Left renal pelvis (tissue), 4 donors: Measurements from ENCODE around the gene NFKB2. TPM values are rescaled to one million over a fixed set of nuclear protein-coding genes. Genes with fewer than 3 reads are reported as not detected.

Experiments
- DNase-seq, 4 donors: peaks; one replicate each; pipeline ENCODE4 v3.0.0-alpha.2; 2013; ENCODE audit warnings: low read depth in 4 of 4, low spot score in 3 of 4
- polyA plus RNA-seq, 4 donors: library from polyadenylated mRNA; unstranded; fragments of 120-200 nt; gene quantifications; one replicate each; pipeline ENCODE4 v1.2.1, GENCODE V29; 2013; ENCODE audit not compliant: insufficient read length in 4 of 4

Gene NFKB2
- polyA plus RNA-seq, 4 donors = 16.9 to 25.9 (median 21.3) TPM

DNA sequence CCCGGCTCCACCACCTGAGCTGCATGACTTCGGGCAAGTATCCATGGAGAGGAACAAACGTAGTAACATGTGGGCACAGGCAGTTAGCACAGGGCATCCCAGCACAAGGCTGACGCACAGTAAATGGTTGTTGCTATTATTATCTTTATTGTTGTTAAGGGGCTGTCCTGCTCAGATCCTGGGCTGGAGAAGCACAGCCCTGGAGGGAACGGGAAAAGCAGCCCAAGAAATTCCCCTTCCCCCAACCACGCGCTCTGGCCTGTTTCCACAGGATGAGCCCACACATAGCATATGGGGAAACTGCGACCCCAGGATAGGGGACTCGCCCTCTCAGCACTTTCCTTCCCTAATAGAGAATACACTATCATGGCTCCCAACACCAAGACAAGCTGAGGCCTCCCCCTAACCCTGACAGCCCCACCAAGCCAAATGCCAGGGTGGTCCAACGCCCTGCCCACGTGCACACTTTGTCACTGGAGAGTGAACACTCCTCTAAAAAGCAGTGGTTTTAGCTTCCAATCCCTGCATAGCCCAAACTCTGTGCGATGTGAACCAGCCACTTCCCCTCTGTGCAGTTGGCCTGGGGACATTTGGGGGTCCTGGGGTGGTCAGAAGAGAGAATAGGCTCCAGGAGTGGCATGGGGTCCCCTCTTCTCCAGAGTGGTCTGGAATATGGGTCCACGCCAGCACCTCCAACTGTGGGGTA is 12.1 kb downstream of the NFKB2 start:
- no peak for DNase-seq

DNA sequence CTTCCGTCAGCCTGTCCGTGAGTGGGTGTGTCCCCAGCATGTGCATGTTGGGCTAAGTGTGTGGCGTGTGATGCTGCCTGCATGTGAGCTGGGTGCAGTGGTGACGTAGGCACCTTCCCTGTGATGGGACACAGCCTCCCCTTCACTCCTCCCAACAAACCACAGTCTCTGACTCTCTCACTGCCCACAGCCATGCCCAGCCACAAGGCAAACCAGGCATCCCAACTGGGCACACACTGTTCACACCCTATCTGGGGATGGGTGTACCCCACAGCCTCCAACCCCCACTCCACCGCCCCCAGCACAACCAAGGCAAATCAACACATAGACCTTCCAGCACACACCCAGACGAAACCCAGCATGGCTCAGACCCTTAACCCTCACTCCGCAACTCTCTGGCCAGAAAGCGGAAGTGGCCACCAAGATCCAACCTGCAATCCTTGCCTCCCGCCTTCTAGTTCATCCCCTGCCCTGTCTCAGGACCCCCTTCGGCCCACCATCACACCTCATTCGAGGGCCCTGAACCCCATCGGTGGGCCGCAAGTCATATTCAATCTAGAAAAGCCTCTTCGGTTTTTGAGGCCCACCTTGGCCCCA is 12.7 kb downstream of the NFKB2 start:
- no peak for DNase-seq

DNA sequence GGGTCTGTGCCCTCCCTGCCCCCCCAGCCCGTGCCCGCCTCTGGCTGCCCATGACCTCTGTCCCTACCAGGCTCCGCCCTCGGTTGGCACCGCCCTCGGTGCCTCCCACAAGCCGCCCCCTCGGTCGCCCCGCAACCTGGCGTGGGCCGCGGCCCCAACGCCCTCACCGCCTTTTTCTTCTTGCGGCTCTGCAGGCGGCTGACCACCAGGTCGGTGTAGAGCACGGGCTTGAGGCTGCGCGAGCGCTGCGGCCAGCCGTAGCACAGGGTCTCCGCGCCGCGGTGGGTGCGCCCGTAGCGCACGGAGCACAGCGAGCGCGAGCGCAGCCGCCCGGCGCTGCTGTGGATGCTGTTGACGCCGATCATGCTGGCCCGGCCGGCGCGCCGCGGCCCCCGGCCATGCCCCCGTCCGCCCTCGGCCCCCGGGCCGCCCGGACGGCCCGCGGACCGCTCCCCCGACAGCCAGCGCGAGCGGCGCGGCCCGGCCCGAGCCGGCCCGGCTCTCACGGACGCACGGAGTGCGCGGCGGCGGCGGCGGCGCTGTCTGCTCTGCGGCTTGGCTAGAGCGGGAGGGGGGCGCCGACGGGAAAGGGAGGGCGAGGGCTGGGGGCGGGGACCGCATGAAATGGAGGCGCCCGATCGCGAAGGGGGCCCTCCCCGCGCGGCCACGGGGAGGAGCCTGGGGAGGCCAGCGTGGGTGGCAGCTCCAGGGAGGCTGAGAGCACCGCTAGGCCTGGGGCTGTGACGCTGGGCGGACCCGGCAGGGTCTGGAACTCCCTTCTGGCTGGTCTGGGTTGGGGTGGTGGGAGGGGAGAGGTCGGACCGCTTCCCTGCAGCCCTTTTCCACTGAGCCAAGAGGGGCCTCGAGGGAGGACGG is 13.5 kb downstream of the NFKB2 start:
- DNase-seq = no peak

DNA sequence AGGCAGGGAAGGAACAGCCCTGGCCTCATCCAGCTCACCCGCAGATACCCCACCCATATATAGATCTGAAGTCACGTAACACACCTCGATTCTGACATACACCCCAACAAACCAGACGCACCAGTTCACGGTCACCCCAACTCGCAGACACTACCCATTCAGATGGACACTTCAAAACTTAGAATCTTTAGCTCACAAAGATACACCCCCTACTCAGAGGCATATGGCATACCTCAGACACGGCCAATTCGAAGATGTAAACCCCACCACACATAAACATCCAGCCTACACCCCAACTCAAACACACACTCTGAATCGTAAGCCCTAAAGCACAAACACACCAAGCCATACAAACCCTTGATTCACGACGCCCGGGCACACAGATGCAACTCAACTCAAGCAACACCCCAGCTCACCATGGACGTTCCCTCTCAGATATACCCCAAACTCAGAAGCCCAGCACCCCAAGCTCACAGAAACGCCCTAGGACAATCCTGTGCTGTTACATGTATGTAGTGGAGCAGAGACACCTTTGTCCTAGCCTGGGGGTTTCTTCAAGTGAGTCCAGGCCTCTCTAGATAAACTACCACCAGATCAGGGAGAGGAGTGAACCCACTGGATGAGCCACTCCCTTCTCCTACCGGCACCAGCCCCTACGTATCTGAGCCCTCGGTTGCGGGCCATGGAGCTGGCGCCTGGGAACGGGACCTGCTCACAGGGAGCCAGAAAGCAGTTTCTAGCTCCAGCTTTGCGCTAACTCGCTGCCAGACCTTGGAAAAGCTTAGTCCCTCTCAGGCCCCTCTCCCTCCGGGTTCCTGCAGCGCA is 14.3 kb downstream of the NFKB2 start:
- DNase-seq = no peak

DNA sequence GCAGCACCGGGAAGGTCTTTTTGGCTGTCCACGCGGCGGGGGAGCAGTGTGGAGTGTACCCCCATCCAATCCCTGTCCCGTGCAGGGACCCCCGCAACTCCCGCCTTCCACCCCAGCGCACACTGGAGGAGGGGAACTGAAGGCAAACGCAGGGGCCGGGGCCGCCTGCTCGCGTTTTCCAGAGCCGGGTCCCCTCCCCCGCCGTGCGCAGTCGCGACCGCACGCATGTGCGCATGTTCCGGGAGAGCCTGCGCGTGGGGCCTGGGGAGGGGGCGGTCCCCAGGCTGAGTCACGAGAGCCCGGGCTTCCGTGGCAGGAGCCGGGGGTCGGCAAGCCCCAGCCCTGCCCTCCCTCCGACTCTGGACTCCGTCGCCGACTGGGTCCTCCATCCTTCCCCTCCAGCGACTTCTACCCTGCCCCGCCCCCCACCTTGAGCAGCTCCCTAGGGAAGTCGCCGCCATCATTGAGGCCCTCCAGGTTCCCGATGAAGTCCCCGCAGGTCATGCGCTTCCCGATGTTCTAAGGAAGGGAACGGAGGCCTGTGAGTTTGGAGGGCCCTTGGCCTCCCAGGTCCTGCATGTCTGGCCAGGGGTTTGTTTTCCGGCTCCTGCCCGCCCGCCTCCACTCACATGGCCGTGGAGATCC is 15.0 kb downstream of the NFKB2 start:
- DNase-seq = no peak

DNA sequence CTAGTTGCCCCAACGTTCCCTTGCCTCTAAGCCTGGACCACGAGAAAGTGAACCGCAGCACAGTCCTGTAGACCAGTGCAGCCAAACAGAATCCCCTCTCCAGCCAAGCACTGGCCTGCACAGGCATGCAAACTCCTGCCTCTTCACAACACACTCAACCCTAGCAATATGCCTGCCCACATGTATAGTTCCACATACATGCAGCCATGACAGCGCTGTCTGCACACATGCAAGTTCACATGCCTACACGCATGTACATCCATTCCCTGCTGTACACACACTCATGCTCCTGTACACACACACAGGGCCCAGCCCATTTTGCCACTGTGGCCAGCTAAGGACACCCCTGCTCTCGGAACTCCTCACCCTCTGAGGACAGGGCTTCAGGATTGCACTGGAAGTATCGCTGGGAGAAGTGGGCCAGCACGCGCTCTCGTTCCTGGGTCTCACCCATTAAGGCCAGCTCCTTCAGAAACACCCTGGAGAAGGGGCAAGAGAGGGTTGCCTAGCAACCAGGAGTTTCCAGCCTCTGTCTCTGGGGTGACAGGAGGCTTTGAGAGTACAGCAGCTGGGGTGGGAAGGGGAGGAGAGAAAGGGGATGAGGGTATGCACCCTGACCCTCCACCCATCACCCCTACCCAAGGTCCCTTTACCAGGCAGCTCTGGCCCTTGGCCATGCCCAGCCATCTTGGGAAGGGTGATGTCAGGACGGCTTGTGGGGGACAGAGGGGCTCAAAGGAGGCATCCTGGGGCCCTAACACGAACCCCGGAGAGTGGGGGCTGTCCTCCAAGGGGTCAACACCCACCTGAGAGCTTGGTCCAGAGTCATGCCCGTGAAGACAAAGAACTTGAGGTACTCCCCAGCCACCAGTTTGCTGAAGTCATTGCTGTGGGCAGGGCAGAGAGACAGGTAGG is 16.1 kb downstream of the NFKB2 start:
- DNase-seq = no peak

DNA sequence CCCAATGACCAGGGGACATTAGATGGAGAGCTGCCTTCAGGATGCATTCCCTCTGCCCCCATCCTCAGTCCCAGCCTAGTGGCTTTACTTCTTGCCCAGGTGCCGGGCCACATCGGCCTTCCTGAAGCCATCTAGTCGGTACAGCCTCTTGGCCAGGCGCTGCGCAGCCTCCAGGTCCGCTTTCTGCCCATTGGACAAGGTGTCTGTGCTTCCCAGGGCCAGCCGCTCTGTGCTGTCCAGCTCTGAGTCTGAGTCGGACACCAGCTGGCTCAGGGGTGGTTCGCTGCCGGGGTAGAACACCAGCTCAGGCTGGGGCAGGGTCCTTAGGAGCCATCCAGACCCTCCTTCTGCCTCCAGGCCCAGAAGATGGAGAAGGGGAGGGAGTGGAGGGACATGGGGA is 16.8 kb downstream of the NFKB2 start:
- DNase-seq = no peak

DNA sequence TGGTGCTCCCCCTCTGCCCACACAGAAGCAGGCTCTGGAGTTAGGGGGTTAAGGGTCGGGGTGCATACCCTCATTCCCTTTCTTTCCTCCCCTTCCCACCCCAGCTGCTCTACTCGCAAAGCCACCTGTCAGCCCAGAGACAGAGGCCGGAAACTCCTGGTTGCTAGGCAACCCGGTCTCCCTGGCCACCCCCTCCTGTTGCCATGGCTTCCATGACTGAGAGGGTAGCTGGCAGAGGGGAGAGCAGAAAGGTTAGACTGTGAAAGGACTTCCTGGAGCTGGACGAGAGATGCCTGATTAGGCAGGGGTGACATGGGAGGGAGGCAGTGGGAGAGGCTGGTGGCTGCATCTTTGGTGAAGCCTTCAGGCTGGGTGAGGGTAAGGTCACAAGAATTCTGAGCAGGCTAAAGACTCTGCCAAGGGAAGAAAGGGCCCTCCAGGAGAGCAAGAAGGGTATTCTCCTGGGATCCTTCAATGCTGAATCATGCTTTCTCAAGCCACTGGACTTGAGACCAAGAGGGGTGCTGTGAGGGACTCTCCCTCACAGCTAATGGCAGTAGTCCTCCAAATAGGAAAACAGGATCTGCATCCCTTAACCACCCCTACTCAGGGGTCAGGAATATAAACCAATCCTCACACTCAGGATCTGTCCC is 17.7 kb downstream of the NFKB2 start:
- DNase-seq = no peak

DNA sequence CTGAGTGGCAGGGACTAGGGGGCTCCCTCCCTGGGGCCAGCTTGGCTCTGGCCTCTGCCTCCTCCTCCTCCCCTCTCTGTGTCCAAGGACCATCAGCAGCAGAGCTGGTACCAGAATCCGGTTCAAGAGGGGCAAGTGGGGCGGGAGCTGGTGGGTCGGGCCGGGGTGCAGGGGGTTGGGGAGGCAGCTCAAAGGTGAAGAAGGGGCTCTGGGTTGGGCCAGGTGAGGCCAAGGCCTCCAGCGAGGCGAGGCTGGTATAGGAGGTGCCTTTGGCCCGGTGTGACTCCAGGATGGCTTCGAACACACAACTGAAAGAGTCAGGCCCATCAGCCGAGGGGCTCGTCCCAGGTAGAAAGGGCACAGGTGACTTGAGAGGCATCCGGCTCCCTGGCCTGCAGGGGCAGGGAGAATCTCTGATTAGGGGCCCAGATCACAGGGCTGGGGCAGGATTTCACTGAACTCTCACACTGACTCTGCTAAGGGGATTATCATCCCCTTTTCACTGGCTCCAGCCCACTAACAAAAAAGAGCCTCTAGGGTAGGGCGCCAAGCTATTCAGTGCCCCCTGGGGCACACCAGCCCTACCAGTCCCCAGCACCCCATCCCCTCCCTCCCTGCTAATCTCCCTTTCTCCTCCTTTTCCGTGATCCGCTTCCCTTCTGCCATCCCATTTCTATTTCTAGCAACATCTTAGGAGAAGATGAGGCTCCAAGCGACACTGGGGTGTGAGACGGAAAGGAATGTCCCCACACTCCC is 18.5 kb downstream of the NFKB2 start:
- no peak for DNase-seq

DNA sequence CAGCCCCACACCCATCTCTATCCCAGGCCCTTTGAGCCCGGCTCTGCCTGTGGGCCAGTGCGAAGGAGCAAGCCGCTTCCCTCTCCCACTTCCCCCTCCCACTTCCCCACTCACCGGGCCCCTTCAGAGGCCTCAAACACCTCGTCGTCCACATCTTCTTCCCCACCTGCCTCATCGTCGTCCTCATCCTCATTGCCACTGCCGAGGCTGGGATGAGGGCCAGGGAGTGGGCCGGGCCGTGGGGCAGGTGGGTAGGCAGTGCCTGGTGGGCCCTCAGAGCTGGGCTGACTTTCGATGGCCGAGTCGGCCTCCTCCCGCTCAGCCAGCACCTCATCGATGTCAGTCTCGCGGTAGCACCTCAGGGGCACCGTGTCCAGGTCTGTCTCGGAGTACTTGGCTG is 19.2 kb downstream of the NFKB2 start:
- no peak for DNase-seq

DNA sequence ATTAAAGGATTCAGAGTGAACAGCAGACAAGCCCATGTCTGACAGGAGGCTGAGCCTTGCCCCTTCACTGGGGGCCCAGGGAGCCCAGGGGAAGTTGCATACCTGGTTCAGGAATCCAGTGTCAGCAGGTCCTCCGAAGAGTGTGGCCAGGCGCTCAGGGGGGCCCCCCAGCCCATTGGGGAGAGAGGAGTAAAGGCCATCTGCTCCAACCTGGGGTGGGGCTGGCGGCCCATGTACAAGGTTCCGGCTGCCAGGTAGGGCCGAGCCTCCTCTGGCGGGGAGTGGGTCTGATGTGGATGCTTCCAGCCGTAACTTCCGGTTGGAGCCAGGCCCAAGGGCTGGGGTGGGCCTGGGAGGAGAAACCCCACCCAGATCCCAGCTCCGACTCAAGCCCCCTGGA is 20.8 kb downstream of the NFKB2 start:
- no peak for DNase-seq

DNA sequence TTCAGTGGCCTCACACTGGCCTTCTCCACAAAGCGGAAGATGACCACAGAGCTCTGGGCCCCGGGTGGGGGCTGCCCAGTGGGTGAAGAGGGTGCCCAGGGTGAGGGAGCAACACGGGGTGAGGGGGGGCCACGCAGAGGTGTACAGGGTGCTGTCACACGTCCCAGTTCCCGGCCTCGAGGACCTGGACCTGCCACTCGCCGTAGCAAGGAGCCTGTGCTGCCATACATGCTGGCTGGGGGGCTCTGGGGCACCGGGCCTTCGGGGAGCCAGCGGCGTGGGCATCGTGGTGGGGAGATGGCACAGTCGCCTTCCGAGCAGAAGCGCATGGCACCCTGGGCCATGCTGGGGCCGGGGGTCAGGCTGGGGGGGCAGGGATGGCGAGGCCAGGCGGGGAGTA is 21.2 kb downstream of the NFKB2 start:
- DNase-seq = no peak

DNA sequence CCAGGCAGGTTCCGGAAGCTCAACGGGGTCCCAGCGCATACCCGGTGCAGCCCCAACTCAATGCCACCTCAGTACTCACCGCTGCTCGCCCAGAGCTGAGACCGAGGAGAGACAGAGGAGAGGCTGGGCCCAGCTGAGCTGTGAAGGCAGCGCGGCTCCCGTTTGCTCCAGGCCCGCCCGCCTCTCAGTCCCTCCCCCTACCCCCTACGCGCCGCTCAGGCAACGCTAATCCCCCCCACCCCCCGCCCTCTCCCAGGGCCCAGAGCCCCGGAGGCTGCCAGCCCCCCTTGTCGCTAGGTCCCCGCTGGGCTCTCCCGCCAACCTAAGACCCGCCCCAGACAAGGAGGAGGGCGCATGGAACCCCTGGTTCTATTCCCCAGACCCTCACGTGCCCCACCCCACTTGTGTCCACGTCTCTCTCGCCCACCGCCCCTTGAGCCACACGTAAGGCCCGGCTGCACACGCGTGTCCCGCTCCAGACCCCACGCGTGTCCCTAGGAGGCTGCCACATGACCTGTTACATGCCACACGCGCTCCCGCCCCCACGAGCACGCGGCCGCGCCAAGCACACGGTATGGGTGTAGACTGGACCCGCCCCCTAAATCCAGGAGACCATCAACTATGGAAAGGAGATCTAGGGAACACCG is 23.2 kb downstream of the NFKB2 start, which contains the start of gene PSD:
PSD (minus strand) TSS at position 164 of the 647 bp plus-strand sequence. CDS start 1,747 bp downstream, outside the sequence.
- DNase-seq = no peak

DNA sequence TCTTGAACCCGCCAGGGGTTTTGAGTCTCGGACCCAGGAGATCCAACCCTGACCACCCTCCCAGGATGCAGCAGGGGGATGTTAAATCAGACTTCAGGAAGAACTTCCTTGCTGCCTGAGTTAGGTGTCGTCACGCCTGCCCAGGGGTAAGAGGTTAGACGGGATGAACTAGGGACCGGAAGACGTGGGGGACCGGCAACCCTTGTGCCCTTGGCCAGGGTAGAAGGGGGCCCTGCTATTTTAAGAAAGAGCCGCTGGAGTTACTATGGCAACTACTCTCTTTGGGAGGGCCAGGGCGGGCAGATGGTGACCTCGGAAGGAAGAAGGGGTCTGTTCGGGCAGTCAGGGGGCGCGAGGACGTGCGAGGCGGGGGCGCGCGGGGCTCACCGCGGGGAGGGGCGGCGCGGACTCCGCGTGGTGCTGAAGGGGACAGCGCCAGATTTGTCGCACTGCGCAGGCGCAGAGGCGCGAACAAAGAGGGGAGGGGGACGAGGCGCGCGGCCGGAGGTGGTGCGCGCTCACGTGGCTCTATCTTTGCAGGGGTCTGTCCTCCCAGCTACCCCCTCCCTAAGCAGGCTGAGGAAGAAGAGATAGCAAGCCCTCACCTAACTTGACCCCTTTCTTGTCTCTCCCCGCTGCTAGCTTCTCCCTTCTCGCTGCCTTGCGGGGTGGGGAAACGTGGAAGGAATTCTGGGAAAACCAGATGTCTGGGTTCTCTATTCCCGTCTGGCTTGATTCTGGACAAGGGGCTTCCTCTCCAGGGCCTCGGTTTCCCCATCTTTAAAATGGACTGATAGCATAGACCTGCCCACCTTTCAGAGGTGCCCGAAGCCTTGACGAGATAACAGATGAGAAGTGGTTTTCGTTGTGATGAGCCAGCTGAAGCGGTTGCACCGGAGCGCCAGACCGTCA is 24.0 kb downstream of the NFKB2 start:
- DNase-seq = no peak

DNA sequence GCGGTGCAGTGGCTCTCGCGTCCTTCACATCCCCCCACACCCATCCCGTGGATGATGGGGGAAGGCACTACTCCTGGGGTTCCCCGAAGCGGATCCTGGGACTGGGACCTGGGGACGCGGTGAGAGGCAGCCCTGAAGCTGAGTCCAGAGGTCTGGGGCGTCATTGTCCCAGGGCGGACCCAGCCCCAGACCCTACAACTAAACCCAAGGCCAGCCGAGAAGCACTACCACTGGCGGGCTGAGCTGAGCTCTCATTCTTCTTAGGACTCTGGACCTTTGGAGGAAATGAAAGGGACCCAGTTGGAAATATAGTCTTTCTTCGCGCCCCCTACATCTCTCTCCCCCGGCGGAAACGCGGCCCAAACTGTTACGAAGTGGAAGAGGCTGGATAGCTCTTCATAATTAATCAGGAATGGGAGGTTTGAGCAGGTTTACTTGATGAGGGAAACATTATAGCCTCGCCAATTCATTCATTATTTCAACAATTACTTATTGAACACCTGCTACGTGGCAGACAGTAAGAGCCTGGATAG is 24.7 kb downstream of the NFKB2 start:
- DNase-seq = no peak
